Measurements from ENCODE around the gene BICD1.
"Not testable (repeated sequence)": the region's sequence is repeated elsewhere in the genome, so short reads cannot be mapped to it uniquely, and the experiment has no call there.

The BICD1 gene

DNA sequence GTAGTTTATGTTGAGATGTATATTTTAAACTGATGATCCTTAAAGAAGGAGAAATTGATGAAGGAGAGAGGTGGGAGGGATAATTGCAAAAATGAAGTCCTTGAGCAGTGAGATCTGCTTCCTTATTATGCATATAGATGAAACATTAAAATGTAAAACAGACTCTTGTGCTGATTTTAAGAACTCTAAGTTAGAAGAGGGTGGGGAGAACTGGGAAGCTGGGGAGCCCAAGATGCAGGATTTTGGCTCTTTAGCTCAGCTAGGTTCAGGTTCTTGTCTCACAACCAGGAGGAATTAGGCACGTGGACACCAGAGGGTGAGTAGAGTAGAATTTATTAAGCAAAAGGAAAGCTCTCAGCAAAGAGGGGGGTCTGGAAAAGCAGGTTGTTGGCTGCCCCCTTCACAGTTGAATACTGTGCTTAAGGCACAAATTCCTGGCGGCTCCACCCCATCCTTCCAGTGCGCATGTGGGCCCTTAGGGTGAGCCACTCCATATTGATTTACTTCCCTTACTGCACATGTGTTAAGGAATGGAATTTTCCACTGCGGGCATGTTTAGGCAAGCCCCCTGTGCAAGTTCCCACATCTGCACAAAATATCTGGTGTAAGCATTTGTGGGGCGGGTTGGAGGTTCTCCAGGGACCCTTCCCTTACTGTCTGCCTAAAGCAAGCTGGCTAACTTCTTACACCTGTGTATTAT, 141.9 kb downstream of the BICD1 start:
- DNase-seq (ENCODE audit: low spot score) = no peak

DNA sequence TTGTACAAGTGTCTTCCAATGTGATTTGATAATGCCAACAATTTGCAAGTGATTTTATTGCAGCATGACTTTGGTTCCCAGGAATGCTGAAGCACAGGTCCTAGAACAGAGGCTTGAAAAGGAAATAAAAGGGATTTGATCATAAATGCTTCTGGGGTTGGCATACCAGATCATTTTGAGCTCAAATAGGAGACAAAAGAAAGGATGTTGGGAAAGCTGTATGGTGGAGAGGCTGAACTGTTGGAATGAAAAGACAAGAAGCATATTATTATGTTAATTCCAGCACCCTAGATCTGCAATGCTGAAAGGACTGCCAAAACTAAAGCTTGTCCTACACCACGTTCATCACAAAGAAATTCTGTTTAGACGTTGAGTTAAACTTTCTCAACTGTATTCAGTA, 143.1 kb downstream of the BICD1 start:
- DNase-seq (ENCODE audit: low spot score) = no peak

GRCh38 chr12:32252199-32253073, 145.8 kb downstream of the BICD1 start:
- no peak for DNase-seq (ENCODE audit: low spot score)

DNA sequence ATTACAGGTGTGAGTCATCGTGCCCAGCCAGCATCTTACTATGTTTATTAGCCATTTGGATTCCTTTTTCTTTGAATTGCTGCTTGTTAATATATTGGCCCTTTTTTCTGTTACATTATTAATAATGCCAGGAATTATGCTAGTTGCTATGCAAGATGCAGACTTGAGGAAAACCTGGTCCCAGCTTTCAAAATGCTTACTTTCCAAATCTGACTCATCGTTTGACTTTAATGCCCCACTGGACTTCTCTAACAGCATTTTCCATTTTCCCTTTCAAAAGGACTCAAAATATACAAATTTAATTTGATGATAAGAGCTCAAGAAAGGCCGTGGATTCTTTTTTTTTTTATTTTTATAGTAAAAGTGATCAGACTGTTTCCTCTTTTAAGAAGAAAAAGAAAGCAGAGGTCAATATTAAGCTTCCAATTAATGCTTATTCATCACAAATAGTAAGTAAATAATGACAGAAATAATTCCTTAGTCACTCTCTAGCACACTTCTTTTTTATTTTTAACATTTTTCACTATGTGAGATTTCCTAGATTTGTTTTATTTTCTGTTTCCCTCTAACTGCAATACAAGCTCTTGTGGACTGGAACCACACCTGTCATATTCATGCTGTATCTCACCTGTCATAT, 146.6 kb downstream of the BICD1 start:
- DNase-seq (ENCODE audit: low spot score) = no peak

- DNase-seq (ENCODE audit: low spot score) = no peak
Observed at GRCh38 chr12:32254260-32254956, 147.8 kb downstream of the BICD1 start.

- DNase-seq (ENCODE audit: low spot score) = no peak
Observed at GRCh38 chr12:32255588-32255987, 148.9 kb downstream of the BICD1 start.

DNA sequence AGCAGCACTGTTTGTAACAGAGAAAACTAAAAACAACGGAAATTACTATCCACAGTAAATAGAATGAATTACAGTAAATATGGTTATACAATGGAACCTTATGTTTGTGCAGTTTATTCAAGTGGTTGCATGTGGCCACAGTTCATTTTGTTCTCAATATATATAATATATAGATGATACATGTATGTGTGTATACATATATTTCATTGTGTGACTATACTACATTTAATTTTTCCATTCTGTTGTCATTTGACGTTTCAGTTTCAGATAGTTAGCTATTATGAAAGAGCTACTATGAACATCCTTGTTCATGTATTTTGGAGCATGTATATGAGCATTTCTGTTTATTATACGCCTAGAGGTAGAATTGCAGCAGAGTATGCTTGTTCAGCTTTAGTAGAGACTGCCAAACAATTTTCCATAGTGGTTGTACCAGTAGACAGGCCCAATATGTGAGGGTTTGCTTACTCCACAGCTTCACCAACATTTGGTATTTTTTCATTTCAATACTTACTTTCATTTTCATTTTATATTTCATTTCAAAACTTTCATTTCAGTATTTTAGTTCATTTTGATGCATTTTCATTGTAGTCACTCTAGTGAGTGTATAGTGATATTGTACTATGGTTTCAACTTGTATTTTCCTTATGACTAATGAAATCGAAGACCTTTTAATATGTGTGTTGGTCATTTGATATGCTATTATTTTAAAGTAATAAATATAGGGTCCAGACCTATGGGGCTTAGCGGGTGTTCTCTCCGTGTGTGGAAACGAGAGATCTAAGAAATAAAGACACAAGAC, 151.2 kb downstream of the BICD1 start:
- DNase-seq (ENCODE audit: low spot score) = no peak

DNA sequence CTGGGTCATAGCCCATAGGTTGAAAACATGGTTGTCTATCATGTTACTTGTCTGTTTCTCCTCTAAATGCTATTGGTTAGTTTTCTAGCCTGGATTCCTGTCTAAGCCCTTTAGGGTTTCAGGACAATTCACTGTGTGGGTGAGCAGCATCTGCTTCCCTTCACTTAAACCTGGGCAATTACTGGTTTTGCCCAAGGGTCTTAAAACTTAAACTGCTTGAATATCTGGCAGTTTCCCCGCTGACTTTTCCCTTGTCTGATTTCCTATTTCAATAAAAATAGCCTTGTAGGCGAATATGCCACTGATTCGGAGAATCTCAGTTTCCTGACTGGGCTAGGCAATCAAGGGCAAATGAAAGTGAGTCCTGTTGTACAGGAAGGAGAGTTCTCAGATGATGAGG, 154.0 kb downstream of the BICD1 start:
- no peak for DNase-seq (ENCODE audit: low spot score)

GRCh38 chr12:32261638-32262037, 155.0 kb downstream of the BICD1 start:
- peak; percentile 37 for DNase-seq (ENCODE audit: low spot score)

GRCh38 chr12:32264961-32265360, 158.3 kb downstream of the BICD1 start:
- no peak for DNase-seq (ENCODE audit: low spot score)

DNA sequence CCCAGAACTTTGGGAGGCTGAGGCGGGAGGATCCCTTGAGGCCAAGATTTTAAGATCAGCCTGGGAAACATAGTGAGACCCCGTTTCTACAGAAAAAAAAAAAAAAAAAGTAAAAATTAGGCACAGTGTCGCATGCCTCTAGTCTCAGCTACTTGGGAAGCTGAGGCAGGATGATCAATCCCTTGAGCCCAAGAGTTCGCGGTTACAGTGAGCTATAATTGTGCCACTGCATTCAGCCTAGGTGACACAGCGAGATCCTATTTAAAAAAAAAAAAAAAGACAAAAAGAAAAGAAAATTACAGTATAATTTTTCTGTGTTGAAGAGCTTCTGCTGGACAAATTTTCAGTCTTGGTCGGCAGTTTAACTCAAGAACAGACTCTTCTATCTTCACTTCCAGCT, 158.8 kb downstream of the BICD1 start:
- DNase-seq (ENCODE audit: low spot score) = no peak

GRCh38 chr12:32265951-32266350, 159.3 kb downstream of the BICD1 start:
- DNase-seq (ENCODE audit: low spot score) = no peak

- no peak for DNase-seq (ENCODE audit: low spot score)
Observed at GRCh38 chr12:32266756-32267155, 160.1 kb downstream of the BICD1 start.

GRCh38 chr12:32270818-32271710, 164.4 kb downstream of the BICD1 start:
- no peak for DNase-seq (ENCODE audit: low spot score)

GRCh38 chr12:32272465-32272864, 165.8 kb downstream of the BICD1 start:
- no peak for DNase-seq (ENCODE audit: low spot score)

GRCh38 chr12:32273063-32273522, 166.4 kb downstream of the BICD1 start:
- DNase-seq (ENCODE audit: low spot score) = no peak

DNA sequence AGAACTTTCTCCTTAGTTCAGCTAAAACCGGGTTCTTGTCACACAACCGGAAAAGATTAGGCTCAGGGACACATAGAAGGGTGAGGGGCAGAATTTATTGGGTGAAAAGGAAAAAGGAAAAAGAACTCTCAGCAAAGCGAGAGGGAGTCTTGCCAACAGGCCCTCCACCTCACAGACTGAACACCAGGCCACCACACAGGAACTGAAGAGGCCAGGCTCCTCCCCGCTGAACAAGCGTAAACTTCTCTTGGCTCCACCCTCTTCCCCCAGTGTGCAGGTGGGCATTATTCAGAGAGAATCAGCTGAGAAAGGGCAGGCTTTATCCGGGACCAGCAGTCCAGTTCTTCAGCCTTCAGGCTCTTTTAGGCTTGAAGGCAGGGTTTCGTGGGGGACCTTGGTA, 167.1 kb downstream of the BICD1 start:
- no peak for DNase-seq (ENCODE audit: low spot score)

GRCh38 chr12:32274665-32275064, 168.0 kb downstream of the BICD1 start:
- no peak for DNase-seq (ENCODE audit: low spot score)

GRCh38 chr12:32275520-32275919, 168.9 kb downstream of the BICD1 start:
- not testable (repeated sequence) for DNase-seq (ENCODE audit: low spot score)

GRCh38 chr12:32277774-32278173, 171.1 kb downstream of the BICD1 start:
- DNase-seq (ENCODE audit: low spot score) = no peak

All from iPS-NIHi11 (cell line).